NCI-H1048 (cell line): ENCODE results near the gene NINL.
"Not testable (repeated sequence)": the region's sequence is repeated elsewhere in the genome, so short reads cannot be mapped to it uniquely, and the experiment has no call there.

Experiments
- DNase-seq: peaks from one replicate; lab custom pipeline; 2025; lab: John Stamatoyannopoulos, UW

NINL gene

GRCh38 chr20:25532971-25533391 lies 52.4 kb downstream of the NINL start:
- DNase-seq, result no peak

DNA sequence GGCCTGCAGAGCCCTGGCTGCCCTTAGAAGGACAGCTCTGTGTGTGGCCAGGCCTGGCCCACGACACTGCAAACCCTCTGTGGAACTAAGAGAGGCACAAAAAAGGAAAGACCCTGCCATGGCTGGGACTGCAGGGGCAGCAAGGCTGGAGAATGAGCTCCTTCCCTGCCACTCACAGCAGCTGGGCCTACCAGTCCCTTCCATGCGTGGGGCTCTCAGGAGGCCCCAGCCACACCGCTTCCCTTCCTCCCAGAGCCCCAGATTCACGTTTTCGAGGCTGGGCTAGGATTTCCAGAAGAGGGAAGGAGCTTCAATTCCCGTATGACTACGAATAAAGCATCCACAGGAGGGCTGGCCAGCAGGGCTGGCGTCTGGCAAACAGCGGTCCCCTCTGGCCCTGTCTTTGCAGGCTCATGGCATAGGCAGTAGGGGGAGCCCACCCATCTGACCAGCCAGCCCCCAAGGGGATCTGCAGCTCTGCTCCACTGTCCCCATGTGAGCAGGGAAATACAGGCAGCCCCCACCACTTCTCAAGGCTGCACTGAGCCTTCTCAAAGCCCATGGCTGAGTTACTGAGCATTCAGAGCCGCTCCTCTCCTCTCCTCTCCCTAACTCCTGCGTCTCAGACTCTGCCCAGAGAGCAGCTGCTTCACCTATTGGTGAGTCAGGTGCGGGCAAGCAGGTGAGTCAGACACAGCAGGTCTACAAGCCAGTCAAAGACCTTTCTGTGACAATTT lies 53.1 kb downstream of the NINL start:
- no peak for DNase-seq

DNA sequence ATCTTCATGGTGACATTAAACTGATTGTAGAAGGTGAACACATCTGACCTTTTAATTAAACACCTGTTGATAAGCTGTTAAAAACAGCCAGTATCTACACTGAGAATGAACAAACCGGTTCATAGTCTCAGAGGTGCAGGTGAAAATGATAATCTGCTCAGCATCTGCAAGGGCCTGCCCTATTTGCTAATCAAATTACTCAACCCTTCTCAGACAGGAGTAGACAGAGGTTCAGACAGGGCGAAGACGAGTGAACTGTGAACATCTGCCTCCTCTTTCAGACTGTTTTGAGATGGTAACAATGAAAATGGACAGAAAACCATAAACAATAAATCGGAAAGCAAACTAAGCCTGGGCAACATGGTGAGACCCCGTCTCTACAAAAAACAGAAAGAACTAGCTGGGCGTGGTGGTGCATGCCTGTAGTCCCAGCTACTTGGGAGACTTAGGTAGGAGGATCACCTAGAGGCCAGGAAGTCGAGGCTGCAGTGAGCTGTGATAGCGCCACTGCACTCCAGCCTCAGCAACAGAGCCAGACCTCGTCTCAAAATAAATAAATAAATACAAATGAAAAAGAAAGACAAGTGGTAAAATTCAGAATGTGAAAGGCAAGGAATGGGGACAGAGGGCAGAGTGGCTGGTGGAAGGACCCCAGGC lies 55.9 kb downstream of the NINL start:
- DNase-seq, result no peak

GRCh38 chr20:25527949-25528348 lies 57.4 kb downstream of the NINL start:
- no peak for DNase-seq

GRCh38 chr20:25526446-25526845 lies 58.9 kb downstream of the NINL start:
- DNase-seq, result no peak

DNA sequence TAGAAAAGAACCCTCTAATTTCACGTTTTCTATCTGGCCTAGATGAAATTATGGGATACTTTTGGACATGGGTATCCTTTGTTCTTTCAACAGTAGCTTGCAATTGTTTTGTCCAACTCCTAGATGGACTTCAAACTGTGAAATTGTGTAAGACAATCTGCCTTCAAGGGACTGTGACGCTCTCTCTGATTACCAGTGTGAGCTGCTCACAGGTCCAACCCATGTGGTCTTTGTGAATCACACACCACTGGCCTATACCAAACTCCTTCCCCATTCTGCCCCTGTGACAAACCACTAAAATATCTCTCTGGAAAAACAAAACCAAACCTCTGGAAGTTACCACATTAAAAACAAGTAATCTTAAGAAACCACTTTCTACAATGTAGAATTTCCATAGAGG lies 59.5 kb downstream of the NINL start:
- no peak for DNase-seq

DNA sequence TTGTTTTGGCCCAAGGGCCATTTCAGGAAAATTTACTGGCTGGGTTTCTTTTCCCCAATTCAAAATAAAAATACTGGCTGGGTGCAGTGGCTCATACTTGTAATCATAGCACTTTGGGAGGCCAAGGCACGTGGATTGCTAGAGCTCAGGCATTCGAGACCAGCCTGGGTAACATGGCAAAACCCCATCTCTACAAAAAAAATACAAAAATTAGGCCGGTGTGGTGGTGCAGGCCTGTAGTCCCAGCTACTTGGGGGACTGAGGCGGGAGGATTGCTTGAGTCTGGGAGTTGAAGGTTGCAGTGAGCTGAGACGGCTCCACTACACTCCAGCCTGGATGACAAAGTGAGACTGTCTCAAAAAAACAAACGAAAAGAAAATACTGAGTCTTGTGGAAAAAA lies 60.0 kb downstream of the NINL start:
- DNase-seq, result no peak

DNA sequence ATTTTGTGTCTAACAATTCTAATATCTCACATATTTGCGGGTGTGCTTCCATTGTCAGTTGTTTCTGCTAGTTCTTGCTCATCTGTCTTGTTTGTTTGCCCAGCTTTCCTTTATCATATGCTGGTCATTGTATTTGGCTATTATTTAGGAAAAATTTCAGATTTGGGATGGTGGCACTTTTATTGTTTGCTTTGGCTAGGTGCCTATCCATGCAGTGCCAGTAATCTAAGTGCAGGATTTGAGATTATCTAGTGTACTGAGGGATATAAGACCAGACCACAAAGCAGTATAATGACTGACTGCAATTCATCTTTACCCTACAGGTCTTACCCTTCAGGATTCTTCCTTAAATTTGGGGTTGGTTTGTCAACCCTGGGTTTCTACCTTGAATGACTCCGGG lies 63.9 kb downstream of the NINL start:
- no peak for DNase-seq

DNA sequence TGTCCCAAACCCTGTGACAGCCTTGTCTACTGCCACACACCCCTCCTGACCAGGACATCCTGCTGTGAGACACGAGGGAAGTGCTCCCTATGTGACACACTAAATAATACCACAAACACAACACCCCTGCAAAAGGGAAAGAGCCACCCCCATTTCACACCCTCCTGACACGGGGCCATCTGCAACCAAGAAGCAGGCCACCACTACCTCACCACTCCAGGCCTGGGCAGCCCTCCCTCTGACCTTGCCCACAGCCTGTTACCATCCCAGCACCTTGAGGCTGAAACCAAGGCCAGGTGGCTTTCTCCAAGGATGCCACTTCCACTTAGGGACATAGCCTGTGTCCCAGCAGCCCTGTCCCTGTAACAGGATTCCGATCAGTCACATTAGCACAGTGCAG lies 68.2 kb downstream of the NINL start:
- DNase-seq, result no peak

GRCh38 chr20:25514747-25515340 lies 70.5 kb downstream of the NINL start:
- no peak for DNase-seq

- no peak for DNase-seq
These were observed 71.1 kb downstream of the NINL start for GRCh38 chr20:25514195-25514594.

- DNase-seq, result no peak
These were observed 72.6 kb downstream of the NINL start for GRCh38 chr20:25512709-25513108.

DNA sequence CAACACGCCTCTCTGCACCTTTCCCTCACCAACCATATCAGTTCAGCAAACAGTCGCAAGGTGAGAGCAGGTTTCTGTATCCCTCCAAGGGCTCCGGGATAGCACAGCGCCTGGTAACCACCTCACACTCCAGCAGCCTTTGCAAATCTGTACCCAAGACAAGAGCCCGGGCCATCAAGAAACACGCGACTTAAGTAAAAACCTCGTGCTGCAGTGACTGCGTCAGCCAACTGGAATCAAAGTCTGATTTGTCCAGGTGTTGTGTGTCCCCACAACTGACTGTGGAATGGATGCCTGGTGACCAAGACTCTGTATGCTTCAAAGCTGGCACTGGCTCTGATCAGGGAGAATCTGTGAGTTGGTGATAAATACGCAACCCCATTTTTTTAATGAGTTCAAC lies 74.1 kb downstream of the NINL start:
- no peak for DNase-seq

GRCh38 chr20:25510721-25511120 lies 74.6 kb downstream of the NINL start:
- no peak for DNase-seq

- DNase-seq, result no peak
These were observed 75.1 kb downstream of the NINL start for GRCh38 chr20:25510202-25510601.

DNA sequence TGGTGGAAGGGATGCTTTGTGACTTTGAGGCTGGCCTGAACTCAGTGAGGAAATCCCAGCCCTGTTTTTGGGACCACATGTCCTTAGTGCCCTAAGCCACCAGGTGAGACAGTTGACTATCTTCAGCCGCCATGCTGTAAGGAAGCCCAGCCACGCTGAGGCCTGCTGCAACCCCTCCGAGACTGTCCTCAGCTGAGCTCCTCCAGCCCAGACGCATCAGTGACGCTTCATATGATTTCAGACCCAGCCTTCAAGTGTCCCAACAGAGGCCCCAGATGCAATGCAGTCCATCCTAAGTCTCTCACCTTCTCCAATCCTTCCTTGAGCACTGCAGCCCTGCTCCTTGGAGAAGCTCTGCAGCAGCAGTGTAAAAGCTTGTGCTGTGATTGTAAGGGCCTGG lies 76.2 kb downstream of the NINL start:
- DNase-seq, result no peak

DNA sequence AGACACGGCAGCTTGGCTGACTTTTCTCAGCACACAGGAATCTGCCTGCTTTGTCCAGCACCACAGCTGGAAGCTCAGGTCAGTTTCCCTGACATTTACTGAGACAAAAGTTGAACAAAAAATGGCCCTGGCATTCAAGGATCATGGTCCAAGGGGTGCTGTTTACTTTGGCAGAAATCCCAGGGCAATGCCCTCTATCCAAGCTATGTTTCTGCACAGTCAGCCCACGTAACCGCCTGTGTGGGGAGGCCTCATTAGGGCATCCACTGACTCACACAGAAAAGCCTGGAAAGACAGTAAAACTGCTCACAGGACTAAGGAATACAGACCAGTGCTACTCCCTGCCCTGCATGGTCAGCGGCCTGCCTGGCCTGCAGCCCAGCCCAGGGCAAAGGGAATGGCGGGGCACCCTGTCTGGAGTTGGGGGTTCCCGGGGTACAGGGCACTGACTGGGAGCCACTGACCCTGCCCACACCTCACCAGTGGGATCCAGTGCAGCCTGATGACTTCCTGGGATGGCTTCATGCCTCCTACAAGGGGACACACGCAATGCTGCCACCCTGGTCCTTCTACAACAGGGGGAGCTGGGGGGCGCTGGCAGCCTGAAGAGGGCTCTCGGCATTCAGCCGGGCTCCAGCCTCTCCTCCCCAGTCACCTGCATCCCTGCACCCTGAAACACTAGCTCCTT lies 77.1 kb downstream of the NINL start:
- no peak for DNase-seq

DNA sequence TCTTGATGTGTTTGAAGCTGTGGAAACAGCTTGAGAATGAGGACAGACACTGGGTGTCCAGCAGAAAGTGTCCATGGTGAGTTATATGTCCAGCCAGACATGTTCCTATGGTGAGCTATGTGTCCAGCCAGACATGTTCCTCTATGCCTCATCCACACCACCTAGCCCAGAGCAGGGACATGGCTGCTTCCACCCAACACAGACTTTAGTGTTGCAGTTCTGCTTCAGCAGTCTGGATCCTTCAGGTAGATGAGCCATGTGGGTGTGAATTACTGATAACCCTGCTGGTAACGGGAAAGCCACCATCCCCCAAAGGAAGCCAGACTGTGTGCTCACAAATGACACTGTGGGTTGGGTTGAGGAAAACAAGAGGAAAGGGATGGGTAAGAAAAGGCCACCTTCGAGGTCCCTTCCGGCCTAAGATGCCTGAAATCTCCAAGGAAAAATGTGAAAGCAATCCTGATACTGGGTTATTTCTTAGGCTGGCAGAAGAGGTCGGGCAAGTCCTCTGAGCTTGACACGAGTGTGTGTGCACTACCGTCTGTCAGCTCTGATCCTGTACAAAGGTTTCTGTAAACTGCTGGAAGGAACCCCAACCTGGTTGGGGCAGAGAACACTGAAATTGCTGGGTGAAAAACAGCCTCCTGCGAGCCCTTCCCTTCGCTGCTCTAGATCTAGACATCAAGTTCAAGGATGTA lies 77.8 kb downstream of the NINL start:
- DNase-seq, result no peak

- DNase-seq, result no peak
These were observed 80.8 kb downstream of the NINL start for GRCh38 chr20:25504366-25505135.

- DNase-seq, result no peak
These were observed 81.4 kb downstream of the NINL start for GRCh38 chr20:25503936-25504335.

GRCh38 chr20:25503051-25503639 lies 82.2 kb downstream of the NINL start:
- DNase-seq, result not testable (repeated sequence)
